EL (cell line): ENCODE results near the gene PERP.

ENCODE experiments used
- DNase-seq: peaks from one replicate; pipeline ENCODE4 v3.0.0-alpha.2; 2016

The PERP gene

DNA sequence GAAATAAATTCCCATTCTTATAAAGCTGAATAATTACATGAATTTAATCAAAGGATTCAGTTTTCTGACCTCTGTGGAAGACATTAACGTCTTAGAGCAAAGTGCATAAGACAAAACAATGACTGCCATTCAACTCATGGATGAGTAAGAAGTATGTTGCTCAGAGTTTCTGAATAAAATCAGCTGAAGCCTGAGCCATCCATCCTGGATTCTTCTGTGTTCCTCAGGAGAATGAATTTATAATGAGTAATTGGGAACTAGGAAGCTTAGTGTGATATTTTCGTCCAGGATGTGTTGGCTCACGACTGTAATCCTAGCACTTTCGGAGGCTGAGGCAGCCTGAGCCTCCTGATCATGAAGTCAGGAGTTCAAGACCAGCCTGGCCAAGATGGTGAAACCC is 62.8 kb downstream of the PERP start:
- DNase-seq = no peak
